ENCODE results near the gene PCDH8.

Gene PCDH8

GRCh38 chr13:52849291-52850071, 1.0 kb upstream of the PCDH8 start:
- in situ Hi-C loops (cut with HindIII; ENCODE audit: low pct_ligation_motif_present, low sequenced_read_pairs), result no loop called here
- Histone ChIP-seq H3K36me3 (replicated peaks) (no peaks in the 10 kb centered on the region), H3K27ac (no peak overlapping the region), H3K27me3 (replicated peaks) (peaks cover 63% of the 10 kb centered on the region), H3K4me3 (ENCODE audit: low read depth, low read length) (no peak overlapping the region)
- TF ChIP-seq, protein P1, sequence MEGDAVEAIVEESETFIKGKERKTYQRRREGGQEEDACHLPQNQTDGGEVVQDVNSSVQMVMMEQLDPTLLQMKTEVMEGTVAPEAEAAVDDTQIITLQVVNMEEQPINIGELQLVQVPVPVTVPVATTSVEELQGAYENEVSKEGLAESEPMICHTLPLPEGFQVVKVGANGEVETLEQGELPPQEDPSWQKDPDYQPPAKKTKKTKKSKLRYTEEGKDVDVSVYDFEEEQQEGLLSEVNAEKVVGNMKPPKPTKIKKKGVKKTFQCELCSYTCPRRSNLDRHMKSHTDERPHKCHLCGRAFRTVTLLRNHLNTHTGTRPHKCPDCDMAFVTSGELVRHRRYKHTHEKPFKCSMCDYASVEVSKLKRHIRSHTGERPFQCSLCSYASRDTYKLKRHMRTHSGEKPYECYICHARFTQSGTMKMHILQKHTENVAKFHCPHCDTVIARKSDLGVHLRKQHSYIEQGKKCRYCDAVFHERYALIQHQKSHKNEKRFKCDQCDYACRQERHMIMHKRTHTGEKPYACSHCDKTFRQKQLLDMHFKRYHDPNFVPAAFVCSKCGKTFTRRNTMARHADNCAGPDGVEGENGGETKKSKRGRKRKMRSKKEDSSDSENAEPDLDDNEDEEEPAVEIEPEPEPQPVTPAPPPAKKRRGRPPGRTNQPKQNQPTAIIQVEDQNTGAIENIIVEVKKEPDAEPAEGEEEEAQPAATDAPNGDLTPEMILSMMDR (IDR thresholded peaks at IDR 0.05; ENCODE audit: low read depth, low read length, missing control alignments), result no peak
- DNase-seq, result no peak

DNA sequence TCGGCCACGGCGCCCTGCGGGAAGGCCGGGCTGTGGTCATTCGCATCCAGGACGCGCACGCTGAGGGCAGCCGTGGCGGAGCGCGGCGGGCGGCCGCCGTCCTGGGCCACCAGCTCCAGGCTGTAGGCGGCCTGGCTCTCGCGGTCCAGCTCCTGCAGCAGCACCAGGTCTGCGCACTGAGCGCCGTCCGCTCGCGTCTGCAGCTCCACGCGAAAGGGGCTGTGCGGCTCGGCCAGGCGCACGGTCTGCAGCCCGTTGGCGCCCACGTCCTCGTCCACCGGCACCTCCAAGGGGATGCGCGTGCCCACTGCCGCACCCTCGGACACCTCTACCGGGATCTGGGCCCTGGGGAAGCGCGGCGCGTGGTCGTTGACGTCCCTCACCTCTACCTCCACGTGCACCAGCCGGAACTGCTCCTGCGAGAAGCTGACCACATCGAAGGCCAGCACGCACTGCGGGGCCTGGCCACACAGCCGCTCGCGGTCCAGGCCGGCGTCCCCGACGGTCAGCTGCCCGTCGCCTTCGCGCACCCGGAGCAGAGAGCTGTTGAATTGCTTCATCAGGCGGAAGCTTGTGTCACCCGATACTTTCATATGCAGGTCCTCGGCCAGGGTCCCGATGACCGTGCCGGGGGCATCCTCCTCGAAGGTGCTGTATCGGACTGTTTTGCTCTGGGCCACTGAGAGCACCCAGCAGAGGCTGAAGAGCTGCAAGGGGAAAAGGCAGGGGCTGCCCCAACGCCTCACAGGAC, 583 bp downstream of the PCDH8 start:
- Histone ChIP-seq H3K27ac (no peak overlapping the region), H3K4me3 (ENCODE audit: low read depth, low read length) (no peak overlapping the region), H3K36me3 (replicated peaks) (no peaks in the 10 kb centered on the region), H3K27me3 (replicated peaks) (peaks cover 63% of the 10 kb centered on the region)
- in situ Hi-C loops (cut with HindIII; ENCODE audit: low pct_ligation_motif_present, low sequenced_read_pairs), result no loop called here
- DNase-seq, result no peak
- TF ChIP-seq, protein P1 (IDR thresholded peaks at IDR 0.05; ENCODE audit: low read depth, low read length, missing control alignments), result no peak

DNA sequence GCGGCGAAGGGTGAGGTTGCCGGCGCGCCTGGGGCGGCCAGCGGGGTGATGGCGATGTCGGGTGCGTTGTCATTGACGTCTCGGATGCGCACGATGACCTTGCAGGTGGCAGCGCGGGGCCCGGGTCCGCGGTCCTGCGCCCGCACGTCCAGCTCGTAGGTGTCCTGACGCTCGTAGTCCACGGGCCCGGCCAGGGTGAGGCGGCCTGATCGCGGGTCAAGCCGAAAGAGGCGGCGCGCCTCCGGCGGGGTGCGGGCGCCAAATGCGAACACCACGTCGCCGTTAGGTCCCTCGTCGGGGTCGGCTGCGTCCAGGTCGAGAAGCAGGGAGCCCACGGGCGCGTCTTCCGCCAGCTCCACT, 1.1 kb downstream of the PCDH8 start:
- Histone ChIP-seq H3K36me3 (replicated peaks) (no peaks in the 10 kb centered on the region), H3K27ac (no peak overlapping the region), H3K4me3 (ENCODE audit: low read depth, low read length) (no peak overlapping the region), H3K27me3 (replicated peaks) (peaks cover 63% of the 10 kb centered on the region)
- TF ChIP-seq, protein P1 (IDR thresholded peaks at IDR 0.05; ENCODE audit: low read depth, low read length, missing control alignments), result no peak
- no peak for DNase-seq
- in situ Hi-C loops (cut with HindIII; ENCODE audit: low pct_ligation_motif_present, low sequenced_read_pairs), result no loop called here

DNA sequence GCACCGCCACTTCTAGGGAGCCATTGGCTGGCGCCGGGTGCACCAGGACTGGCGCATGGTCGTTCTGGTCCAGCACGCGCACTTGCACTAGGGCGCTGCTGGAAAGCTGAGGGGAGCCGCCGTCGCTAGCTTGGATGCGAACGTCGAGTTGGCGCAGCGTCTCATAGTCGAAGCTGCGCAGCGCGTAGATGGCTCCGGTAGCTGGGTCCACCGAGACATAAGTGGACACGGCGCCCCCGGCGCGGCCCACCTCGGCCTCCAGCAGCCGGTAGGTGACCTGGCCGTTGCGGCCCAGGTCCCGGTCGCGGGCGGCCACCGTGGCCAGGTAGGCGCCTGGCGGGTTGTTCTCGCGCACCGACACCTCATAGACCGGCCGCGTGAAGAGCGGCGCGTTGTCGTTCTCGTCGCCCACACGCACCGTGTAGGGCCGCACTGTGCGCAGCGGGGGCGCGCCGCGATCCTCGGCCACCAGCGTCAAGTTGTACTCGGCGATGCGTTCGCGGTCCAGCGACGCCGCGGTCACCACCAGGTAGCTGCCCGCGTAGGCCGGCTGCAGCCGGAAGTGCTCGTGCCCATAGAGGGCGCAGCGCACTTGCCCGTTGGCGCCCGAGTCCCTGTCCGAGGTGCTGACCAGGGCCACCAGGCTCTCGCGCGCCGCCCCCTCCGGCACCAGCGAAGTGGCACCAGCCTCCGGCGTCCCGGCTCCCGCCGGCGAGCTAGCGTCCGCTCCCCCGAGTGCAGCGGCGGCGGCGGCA, 1.7 kb downstream of the PCDH8 start:
- Histone ChIP-seq H3K27ac (no peak overlapping the region), H3K4me3 (ENCODE audit: low read depth, low read length) (no peak overlapping the region), H3K27me3 (replicated peaks) (peaks cover 63% of the 10 kb centered on the region), H3K36me3 (replicated peaks) (no peaks in the 10 kb centered on the region)
- in situ Hi-C loops (cut with HindIII; ENCODE audit: low pct_ligation_motif_present, low sequenced_read_pairs), result no loop called here
- no peak for DNase-seq
- TF ChIP-seq, protein P1 (IDR thresholded peaks at IDR 0.05; ENCODE audit: low read depth, low read length, missing control alignments), result peak; percentile 36

DNA sequence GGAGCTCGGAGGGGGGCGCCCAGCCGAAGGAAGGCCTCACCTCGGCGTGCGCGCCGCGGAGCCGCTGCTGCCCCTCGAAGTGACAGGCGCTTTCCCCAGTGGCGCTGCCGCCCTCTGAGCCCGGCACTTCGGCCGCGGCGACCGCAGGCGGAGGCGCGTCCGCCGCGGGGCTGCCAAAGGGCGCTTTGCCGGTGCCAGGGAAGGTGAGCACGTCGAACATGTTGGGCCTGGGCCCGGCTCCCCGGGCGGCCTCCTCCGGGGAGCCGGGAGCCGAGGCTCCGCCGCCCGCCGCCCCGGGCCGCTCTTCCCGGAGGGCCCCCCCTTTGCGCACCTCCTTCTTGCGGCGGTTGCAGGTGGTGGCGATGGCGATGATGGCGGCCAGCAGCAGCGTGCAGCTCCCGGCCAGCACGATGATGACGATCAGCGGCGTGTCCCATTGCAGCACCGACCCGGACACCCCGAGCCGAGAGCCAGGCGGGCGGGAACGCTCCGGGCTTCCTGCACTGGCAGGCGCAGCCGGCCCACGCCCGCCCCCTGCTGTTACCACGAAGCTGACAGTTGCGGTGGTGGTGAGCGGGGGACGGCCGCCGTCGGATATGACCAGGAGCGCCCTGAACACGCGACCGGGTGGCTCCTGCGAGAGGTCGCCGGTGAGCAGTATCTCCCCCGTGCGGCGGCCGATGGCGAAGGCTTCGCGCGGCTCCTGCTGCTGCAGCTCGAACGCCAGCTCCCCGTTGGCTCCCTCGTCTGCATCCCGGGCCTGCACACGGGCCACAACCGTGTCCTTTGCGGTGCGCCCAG, 2.5 kb downstream of the PCDH8 start:
- Histone ChIP-seq H3K4me3 (ENCODE audit: low read depth, low read length) (no peak overlapping the region), H3K27ac (no peak overlapping the region), H3K27me3 (replicated peaks) (peaks cover 57% of the 10 kb centered on the region), H3K36me3 (replicated peaks) (no peaks in the 10 kb centered on the region)
- in situ Hi-C loops (cut with HindIII; ENCODE audit: low pct_ligation_motif_present, low sequenced_read_pairs), result no loop called here
- TF ChIP-seq, protein P1 (IDR thresholded peaks at IDR 0.05; ENCODE audit: low read depth, low read length, missing control alignments), result peak; percentile 33
- no peak for DNase-seq

All from brain microvascular endothelial cell (primary cell).